H1 (cell line): Measurements from ENCODE around the gene HTR5A. TPM values are rescaled to one million over a fixed set of nuclear protein-coding genes. Genes with fewer than 3 reads are reported as not detected.

Experiments
- CTCF ChIA-PET: fragments of 300-600 bp; sonication (Branson Sonifier 250); formaldehyde crosslinking; loops from one replicate; lab custom pipeline; 2021; ENCODE audit not compliant: partially characterized antibody; lab: Charles Lee
- POLR2A ChIA-PET: fragments of 300-600 bp; sonication (Branson Sonifier 250); formaldehyde crosslinking; loops from one replicate; lab custom pipeline; 2021; ENCODE audit warnings: inconsistent platforms; ENCODE audit not compliant: partially characterized antibody; lab: Charles Lee
- DNase-seq, 2 experiments: peaks; one replicate each; pipeline versions ENCODE4 v3.0.0 to v3.0.0-alpha.2; 2010 to 2022; ENCODE audit warnings: low spot score in 2 of 2, low read depth in 1 of 2, mixed read lengths in 1 of 2
- FAIRE-seq: peaks from 2 replicates; lab custom pipeline; 2011; peaks lifted over from hg19 to GRCh38; lab: Jason Lieb, UNC
- H2AFZ ChIP-seq: 2 replicates; pipeline ENCODE4 v1.8.1; 2012; ENCODE audit warnings: low read length, inconsistent platforms
- H2AK5ac ChIP-seq: 2 replicates; pipeline ENCODE4 v1.6.1; 2013; ENCODE audit warnings: low read depth, low read length
- H2BK120ac ChIP-seq: replicated peaks from 2 replicates; pipeline ENCODE3; 2013; ENCODE audit warnings: low read depth, low read length, inconsistent platforms
- H2BK12ac ChIP-seq: 2 replicates; pipeline ENCODE4 v1.6.1; 2013; ENCODE audit warnings: low read depth, low read length
- H2BK15ac ChIP-seq: 2 replicates; pipeline ENCODE4 v1.6.1; 2013; ENCODE audit warnings: low read length
- H2BK20ac ChIP-seq: 2 replicates; pipeline ENCODE4 v1.6.1; 2013; ENCODE audit warnings: low read length
- H2BK5ac ChIP-seq: 2 replicates; pipeline ENCODE4 v1.6.1; 2013; ENCODE audit warnings: low read depth, low read length
- H3K14ac ChIP-seq: 2 replicates; pipeline ENCODE4 v1.6.1; 2013; ENCODE audit warnings: inconsistent platforms; ENCODE audit not compliant: insufficient read length
- H3K18ac ChIP-seq: 2 replicates; pipeline ENCODE4 v1.6.1; 2013; ENCODE audit warnings: low read length; ENCODE audit errors: extremely low read depth
- H3K23ac ChIP-seq: 2 replicates; pipeline ENCODE4 v1.6.1; 2013; ENCODE audit warnings: inconsistent platforms; ENCODE audit not compliant: insufficient read length
- H3K23me2 ChIP-seq: 2 replicates; pipeline ENCODE4 v1.6.1; 2013; ENCODE audit warnings: low read depth, low read length
- H3K27ac ChIP-seq: 2 replicates; pipeline ENCODE4 v1.6.1; 2011; ENCODE audit warnings: low read depth, low read length, inconsistent platforms
- H3K27me3 ChIP-seq, 4 experiments: replicated peaks in 1 of 4; 1 replicate in 1 of 4; 2 replicates in 3 of 4; pipeline versions ENCODE4 v1.6.1 to v1.8.1; 2011 to 2013; ENCODE audit warnings: low read length in 3 of 4, mild to moderate bottlenecking in 3 of 4, inconsistent platforms in 2 of 4, mixed read lengths in 2 of 4, moderate library complexity in 1 of 4; ENCODE audit not compliant: control insufficient read depth in 3 of 4, insufficient read depth in 3 of 4; ENCODE audit errors: extremely low read depth in 1 of 4
- H3K36me3 ChIP-seq, 4 experiments: 2 replicates each; pipeline versions ENCODE4 v1.6.1 to v1.8.1; 2011 to 2013; ENCODE audit warnings: mild to moderate bottlenecking in 4 of 4, low read length in 3 of 4, moderate library complexity in 2 of 4, control low read depth in 1 of 4, inconsistent platforms in 1 of 4; ENCODE audit not compliant: insufficient read depth in 4 of 4, control insufficient read depth in 2 of 4
- H3K4ac ChIP-seq: replicated peaks from 2 replicates; pipeline ENCODE3; 2013; ENCODE audit warnings: low read length, low read depth, mixed read lengths, inconsistent platforms; ENCODE audit not compliant: insufficient read length
- H3K4me1 ChIP-seq, 4 experiments: replicated peaks in 1 of 4; 1 replicate in 1 of 4; 2 replicates in 3 of 4; pipeline versions ENCODE4 v1.6.1 to v1.8.1; 2011 to 2013; ENCODE audit warnings: low read length in 3 of 4, inconsistent platforms in 2 of 4, mixed read lengths in 1 of 4; ENCODE audit not compliant: insufficient read depth in 4 of 4, control insufficient read depth in 3 of 4
- H3K4me2 ChIP-seq, 2 experiments: 2 replicates each; pipeline versions ENCODE4 v1.6.1 to v1.8.1; 2011 to 2013; ENCODE audit warnings: low read depth in 2 of 2, low read length in 2 of 2, control low read depth in 1 of 2, inconsistent platforms in 1 of 2, mild to moderate bottlenecking in 1 of 2; ENCODE audit not compliant: insufficient read depth in 1 of 2
- H3K4me3 ChIP-seq, 4 experiments: fragments of 200-600, 300-600 bp in 1 of 4; sonication (generic), shearing (Covaris generic), sonication (Bioruptor Twin) in 1 of 4; 2 replicates each; pipeline versions ENCODE4 v1.5.1 to v1.8.1; 2011 to 2016; ENCODE audit warnings: low read length in 4 of 4, low read depth in 3 of 4, control low read depth in 2 of 4, inconsistent platforms in 2 of 4, mild to moderate bottlenecking in 2 of 4, mixed read lengths in 1 of 4, moderate library complexity in 1 of 4; ENCODE audit not compliant: insufficient read depth in 2 of 4; ENCODE audit errors: extremely low read depth in 1 of 4
- H3K56ac ChIP-seq: replicated peaks from 2 replicates; pipeline ENCODE3; 2013; ENCODE audit warnings: low read depth, mild to moderate bottlenecking, mixed read lengths, low read length, inconsistent platforms; ENCODE audit not compliant: insufficient read length
- H3K79me1 ChIP-seq: 2 replicates; pipeline ENCODE4 v1.6.1; 2013; ENCODE audit warnings: low read depth, low read length, control low read depth
- H3K79me2 ChIP-seq, 2 experiments: 2 replicates each; pipeline versions ENCODE4 v1.6.1 to v1.8.1; 2012 to 2013; ENCODE audit warnings: low read length in 2 of 2, mild to moderate bottlenecking in 2 of 2, inconsistent platforms in 1 of 2; ENCODE audit not compliant: insufficient read depth in 2 of 2, control insufficient read depth in 1 of 2
- H3K9ac ChIP-seq, 4 experiments: replicated peaks in 1 of 4; 1 replicate in 1 of 4; 2 replicates in 3 of 4; pipeline versions ENCODE4 v1.6.1 to v1.8.1; 2011 to 2013; ENCODE audit warnings: low read depth in 3 of 4, low read length in 3 of 4, control low read depth in 2 of 4, mild to moderate bottlenecking in 2 of 4, moderate library complexity in 2 of 4, inconsistent platforms in 1 of 4; ENCODE audit errors: extremely low read depth in 1 of 4
- H3K9me3 ChIP-seq, 2 experiments: 2 replicates each; pipeline versions ENCODE4 v1.6.1 to v1.8.1; 2012 to 2013; ENCODE audit warnings: mild to moderate bottlenecking in 2 of 2, moderate library complexity in 2 of 2, control low read depth in 1 of 2, inconsistent platforms in 1 of 2, low read depth in 1 of 2, low read length in 1 of 2, mixed read lengths in 1 of 2; ENCODE audit not compliant: insufficient read depth in 2 of 2
- H4K20me1 ChIP-seq, 2 experiments: replicated peaks in 1 of 2; 2 replicates each; pipeline versions ENCODE3 to v1.8.1; 2011 to 2013; ENCODE audit warnings: inconsistent platforms in 2 of 2, low read length in 2 of 2, mild to moderate bottlenecking in 1 of 2; ENCODE audit not compliant: insufficient read depth in 2 of 2, control insufficient read depth in 1 of 2
- H4K5ac ChIP-seq: 2 replicates; pipeline ENCODE4 v1.6.1; 2013; ENCODE audit warnings: low read length, low read depth, mixed read lengths, inconsistent platforms; ENCODE audit not compliant: insufficient read length
- H4K8ac ChIP-seq: 2 replicates; pipeline ENCODE4 v1.8.0; 2013; ENCODE audit warnings: mild to moderate bottlenecking, moderate library complexity, low read length, inconsistent platforms; ENCODE audit not compliant: insufficient read depth; ENCODE audit errors: extremely low read depth
- H4K91ac ChIP-seq: replicated peaks from 2 replicates; pipeline ENCODE3; 2013; ENCODE audit warnings: low read length, mixed read lengths, inconsistent platforms; ENCODE audit not compliant: insufficient read length
- ATF2 ChIP-seq: IDR thresholded peaks from 2 replicates; pipeline ENCODE4 v1.6.1; 2012; ENCODE audit warnings: low read length, inconsistent platforms
- ATF3 ChIP-seq: IDR thresholded peaks from 2 replicates; pipeline ENCODE4 v1.6.1; 2011; ENCODE audit warnings: low read depth, mild to moderate bottlenecking, low read length; ENCODE audit not compliant: insufficient read depth
- BACH1 ChIP-seq: IDR thresholded peaks from 2 replicates; pipeline ENCODE4 v1.6.1; 2012; ENCODE audit warnings: low read length, improper control_type of control experiment
- BRCA1 ChIP-seq: IDR thresholded peaks from 2 replicates; pipeline ENCODE4 v1.6.1; 2012; ENCODE audit warnings: low read depth, low read length, improper control_type of control experiment
- CBX8 ChIP-seq: fragments of 300-800, 300-1000 bp; sonication (generic); IDR thresholded peaks from 2 replicates; pipeline ENCODE4 v1.7.1; 2016; ENCODE audit warnings: low read depth, low read length, borderline replicate concordance
- CREB1 ChIP-seq: IDR thresholded peaks from 2 replicates; pipeline ENCODE4 v1.6.1; 2012; ENCODE audit warnings: inconsistent platforms
- CTCF ChIP-seq, 3 experiments: IDR thresholded peaks; 1 replicate in 2 of 3; 2 replicates in 1 of 3; pipeline versions ENCODE4 v1.5.1 to v1.6.1; 2011; ENCODE audit warnings: low read length in 3 of 3, mild to moderate bottlenecking in 3 of 3, inconsistent platforms in 2 of 3, low read depth in 1 of 3, moderate library complexity in 1 of 3; ENCODE audit not compliant: insufficient read depth in 1 of 3; ENCODE audit errors: control extremely low read depth in 1 of 3
- GTF2F1 ChIP-seq: IDR thresholded peaks from 2 replicates; pipeline ENCODE4 v1.6.1; 2012; ENCODE audit warnings: low read depth, low read length, improper control_type of control experiment, borderline replicate concordance
- HDAC6 ChIP-seq: IDR thresholded peaks from one replicate; pipeline ENCODE4 v1.7.1; 2012; ENCODE audit warnings: low read depth, mild to moderate bottlenecking, inconsistent platforms, low read length, moderate library complexity
- TCF12 ChIP-seq: IDR thresholded peaks from 2 replicates; pipeline ENCODE4 v1.6.1; 2011; ENCODE audit warnings: low read depth, mild to moderate bottlenecking, low read length
- WGBS, 2 experiments: shearing (Covaris generic) in 1 of 2; methylation state at CpG; one replicate each; pipeline versions ENCODE4 v1.1.6 to v1.1.7; 2013 to 2015; ENCODE audit warnings: low lambda C conversion rate in 2 of 2, mixed read lengths in 2 of 2, inconsistent platforms in 1 of 2, low coverage in 1 of 2, missing lambda C conversion rate in 1 of 2; ENCODE audit not compliant: insufficient replicate concordance in 2 of 2, insufficient coverage in 1 of 2, insufficient read length in 1 of 2; ENCODE audit errors: extremely low coverage in 1 of 2, missing lambda C conversion rate in 1 of 2; 5-methylcytosine and 5-hydroxymethylcytosine counted together
- polyA plus RNA-seq, 7 experiments: library from polyadenylated mRNA; depleted of rRNA in 3 of 7; stranded (reverse) in 5 of 7; unstranded in 2 of 7; fragments of >200 nt in 5 of 7; fragments of 200-250 nt in 2 of 7; gene quantifications; 1 replicate in 5 of 7; 2 replicates in 1 of 7; 4 replicates in 1 of 7; pipeline versions ENCODE4 v1.2.1 to v1.2.3, GENCODE V29; 2011 to 2013; ENCODE audit warnings: missing spikeins in 2 of 7, mixed read lengths in 2 of 7
- total RNA-seq: library from RNA; stranded (reverse); fragmentation: NEBNext Ultra II Directional; extraction: Animal tissue kit (Norgen Biotek cat#: 25700); gene quantifications from 2 replicates; pipeline ENCODE4 v1.2.1, GENCODE V29; 2021

HTR5A gene
- total and polyA plus RNA-seq, 2 of the 8 experiments (the other 6 are each of a cell fraction or from before 2014, with no cell fraction given): 0.02 TPM; not detected in 1

GRCh38 chr7:155124706-155125105, 54.6 kb downstream of the HTR5A start:
- H3K9me3 ChIP-seq: peaks cover 0 to 4% of the 10 kb centered on the region in 2 experiments; a peak in 2 of 4 replicates
- H3K4ac ChIP-seq: no peak overlapping the region
- H4K5ac ChIP-seq: no peak overlapping the region
- no peaks in the 10 kb centered on the region for H3K36me3 ChIP-seq
- H2AFZ ChIP-seq: no peak overlapping the region
- H2AK5ac ChIP-seq: no peak overlapping the region
- ChIA-PET CTCF (interaction anchor here (1.1 kb wide), 1 partner anchor 113 kb away, joined by 3 read pairs; no protein-coding TSS in a partner anchor), POLR2A (no interaction called here)
- H2BK20ac ChIP-seq: no peak overlapping the region
- H3K4me3 ChIP-seq: no peak overlapping the region
- FAIRE-seq (no peak), DNase-seq (no peak)
- H2BK12ac ChIP-seq: no peak overlapping the region
- WGBS, 2 experiments: 85% methylated on average over 8 of the region's 8 CpGs; no CpG with 5 or more reads in 1 of the 2 experiments
- H3K79me1 ChIP-seq: no peaks in the 10 kb centered on the region
- peaks cover 0 to 3% (median 0%) of the 10 kb centered on the region in 4 experiments; a peak in 1 of 7 replicates for H3K4me1 ChIP-seq
- no peak overlapping the region for H3K14ac ChIP-seq
- no peak overlapping the region for H3K9ac ChIP-seq
- H2BK15ac ChIP-seq: no peak overlapping the region
- no peaks in the 10 kb centered on the region for H3K27me3 ChIP-seq
- no peak overlapping the region for H3K23ac ChIP-seq
- H2BK5ac ChIP-seq: no peak overlapping the region
- H3K4me2 ChIP-seq: no peak overlapping the region
- no peak overlapping the region for H2BK120ac ChIP-seq
- H4K91ac ChIP-seq: no peak overlapping the region
- H3K18ac ChIP-seq: no peak overlapping the region
- H3K79me2 ChIP-seq: no peaks in the 10 kb centered on the region
- no peaks in the 10 kb centered on the region for H4K20me1 ChIP-seq
- H3K23me2 ChIP-seq: no peaks in the 10 kb centered on the region
- no peak overlapping the region for H4K8ac ChIP-seq
- H3K56ac ChIP-seq: no peak overlapping the region
- no peak overlapping the region for H3K27ac ChIP-seq
- TF ChIP-seq HDAC6: no peak
- no peak for TF ChIP-seq ATF2
- TF ChIP-seq CBX8: no peak
- no peak for TF ChIP-seq GTF2F1
- no peak for TF ChIP-seq BRCA1
- TF ChIP-seq ATF3: no peak
- TF ChIP-seq CREB1: no peak
- TF ChIP-seq BACH1: no peak
- no peak for TF ChIP-seq TCF12
- TF ChIP-seq CTCF (IDR thresholded peaks at IDR 0.05; ENCODE audit: control extremely low read depth in 1 of 3, insufficient read depth in 1 of 3, low read depth in 1 of 3, low read length in 3 of 3): no peak
